ENCODE measurements around the gene TMEM167B. TPM values are rescaled to one million over a fixed set of nuclear protein-coding genes. Genes with fewer than 3 reads are reported as not detected.

Gene TMEM167B
- total and polyA plus RNA-seq, 4 donors: 5.4 to 15.4 (median 13.2) TPM

DNA sequence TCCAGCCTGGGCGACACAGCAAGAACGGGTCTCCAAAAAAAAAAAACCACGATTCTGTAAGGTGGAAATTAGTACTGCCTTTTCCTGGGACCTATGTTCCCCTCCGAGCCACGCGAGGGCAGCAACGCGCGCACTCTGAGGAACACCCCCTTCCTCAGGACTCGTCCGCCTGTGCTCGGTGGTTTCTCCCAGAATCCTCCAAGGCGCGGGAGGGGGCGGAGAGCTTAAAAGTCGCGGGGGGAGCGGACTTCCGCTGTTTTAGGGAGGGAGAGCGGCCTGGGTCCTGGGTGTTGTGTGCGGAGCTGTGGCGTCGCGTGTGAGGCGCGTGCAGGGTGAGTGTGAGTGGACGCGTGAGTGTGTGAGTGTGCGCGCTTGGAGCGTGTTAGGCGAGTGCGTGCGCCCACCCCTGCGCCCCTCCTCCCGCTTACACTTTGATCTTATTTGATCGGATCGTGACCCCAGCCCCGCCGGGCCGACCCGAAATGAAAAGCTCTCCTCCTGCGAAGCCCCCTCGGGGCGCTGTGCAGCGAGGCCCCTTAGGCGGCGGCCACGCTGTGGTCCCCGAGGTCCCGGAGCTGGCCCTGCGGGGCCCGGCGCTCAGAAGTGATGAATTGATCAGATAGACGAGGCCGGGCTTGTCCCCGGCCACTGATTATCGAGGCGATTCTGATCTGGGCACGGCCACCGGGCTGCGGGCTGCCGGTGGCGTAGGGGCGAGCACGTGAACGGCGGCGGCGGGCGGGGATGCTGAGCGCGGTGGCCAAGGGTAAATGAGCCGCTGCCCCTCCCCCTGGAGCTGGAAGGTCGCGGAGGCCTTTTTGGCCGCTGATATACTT, 9.6 kb downstream of the TMEM167B start:
- H3K36me3 ChIP-seq (ENCODE audit: control insufficient read depth in 4 of 4, insufficient read depth in 3 of 4, low read depth in 1 of 4, low read length in 3 of 4): peaks cover 0 to 7% (median 0%) of the 10 kb centered on the region in 4 donors
- peak overlapping the region; percentile 87 to 94 (median 94) for H3K4me3 ChIP-seq (ENCODE audit: low read depth in 1 of 3, low read length in 3 of 3)
- peak; percentile 93 for DNase-seq (ENCODE audit: low spot score)
- TF ChIP-seq SP1 (IDR thresholded peaks at IDR 0.05) (peak; percentile 81), FOXA1 (IDR thresholded peaks at IDR 0.05) (peak; percentile 74), RAD21 (IDR thresholded peaks at IDR 0.05) (peak; percentile 84 to 87), YY1 (IDR thresholded peaks at IDR 0.05) (peak; percentile 67), EGR1 (IDR thresholded peaks at IDR 0.05; ENCODE audit: low read depth in 2 of 2) (peak; percentile 87 to 89), HNF4G (IDR thresholded peaks at IDR 0.05) (peak; percentile 32), NR2F2 (IDR thresholded peaks at IDR 0.05) (peak; percentile 86), GABPA (IDR thresholded peaks at IDR 0.05 in 1 of 2, conservative IDR thresholded peaks at IDR 0.05 in 1 of 2) (peak; percentile 52 to 92), HNF4A (conservative IDR thresholded peaks at IDR 0.05) (peak; percentile 56 to 70), RXRA (IDR thresholded peaks at IDR 0.05) (peak; percentile 56 to 76), JUND (IDR thresholded peaks at IDR 0.05) (peak; percentile 46 to 53), FOXA2 (IDR thresholded peaks at IDR 0.05) (no peak), TAF1 (conservative IDR thresholded peaks at IDR 0.05) (peak; percentile 76)
- TF ChIP-seq, protein P1, sequence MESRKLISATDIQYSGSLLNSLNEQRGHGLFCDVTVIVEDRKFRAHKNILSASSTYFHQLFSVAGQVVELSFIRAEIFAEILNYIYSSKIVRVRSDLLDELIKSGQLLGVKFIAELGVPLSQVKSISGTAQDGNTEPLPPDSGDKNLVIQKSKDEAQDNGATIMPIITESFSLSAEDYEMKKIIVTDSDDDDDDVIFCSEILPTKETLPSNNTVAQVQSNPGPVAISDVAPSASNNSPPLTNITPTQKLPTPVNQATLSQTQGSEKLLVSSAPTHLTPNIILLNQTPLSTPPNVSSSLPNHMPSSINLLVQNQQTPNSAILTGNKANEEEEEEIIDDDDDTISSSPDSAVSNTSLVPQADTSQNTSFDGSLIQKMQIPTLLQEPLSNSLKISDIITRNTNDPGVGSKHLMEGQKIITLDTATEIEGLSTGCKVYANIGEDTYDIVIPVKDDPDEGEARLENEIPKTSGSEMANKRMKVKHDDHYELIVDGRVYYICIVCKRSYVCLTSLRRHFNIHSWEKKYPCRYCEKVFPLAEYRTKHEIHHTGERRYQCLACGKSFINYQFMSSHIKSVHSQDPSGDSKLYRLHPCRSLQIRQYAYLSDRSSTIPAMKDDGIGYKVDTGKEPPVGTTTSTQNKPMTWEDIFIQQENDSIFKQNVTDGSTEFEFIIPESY (IDR thresholded peaks at IDR 0.05): peak; percentile 80
- TF ChIP-seq, protein P2, sequence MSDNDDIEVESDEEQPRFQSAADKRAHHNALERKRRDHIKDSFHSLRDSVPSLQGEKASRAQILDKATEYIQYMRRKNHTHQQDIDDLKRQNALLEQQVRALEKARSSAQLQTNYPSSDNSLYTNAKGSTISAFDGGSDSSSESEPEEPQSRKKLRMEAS (IDR thresholded peaks at IDR 0.05): peak; percentile 91
- TF ChIP-seq, protein P3, sequence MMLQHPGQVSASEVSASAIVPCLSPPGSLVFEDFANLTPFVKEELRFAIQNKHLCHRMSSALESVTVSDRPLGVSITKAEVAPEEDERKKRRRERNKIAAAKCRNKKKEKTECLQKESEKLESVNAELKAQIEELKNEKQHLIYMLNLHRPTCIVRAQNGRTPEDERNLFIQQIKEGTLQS (IDR thresholded peaks at IDR 0.05): no peak
- TF ChIP-seq, protein P4, sequence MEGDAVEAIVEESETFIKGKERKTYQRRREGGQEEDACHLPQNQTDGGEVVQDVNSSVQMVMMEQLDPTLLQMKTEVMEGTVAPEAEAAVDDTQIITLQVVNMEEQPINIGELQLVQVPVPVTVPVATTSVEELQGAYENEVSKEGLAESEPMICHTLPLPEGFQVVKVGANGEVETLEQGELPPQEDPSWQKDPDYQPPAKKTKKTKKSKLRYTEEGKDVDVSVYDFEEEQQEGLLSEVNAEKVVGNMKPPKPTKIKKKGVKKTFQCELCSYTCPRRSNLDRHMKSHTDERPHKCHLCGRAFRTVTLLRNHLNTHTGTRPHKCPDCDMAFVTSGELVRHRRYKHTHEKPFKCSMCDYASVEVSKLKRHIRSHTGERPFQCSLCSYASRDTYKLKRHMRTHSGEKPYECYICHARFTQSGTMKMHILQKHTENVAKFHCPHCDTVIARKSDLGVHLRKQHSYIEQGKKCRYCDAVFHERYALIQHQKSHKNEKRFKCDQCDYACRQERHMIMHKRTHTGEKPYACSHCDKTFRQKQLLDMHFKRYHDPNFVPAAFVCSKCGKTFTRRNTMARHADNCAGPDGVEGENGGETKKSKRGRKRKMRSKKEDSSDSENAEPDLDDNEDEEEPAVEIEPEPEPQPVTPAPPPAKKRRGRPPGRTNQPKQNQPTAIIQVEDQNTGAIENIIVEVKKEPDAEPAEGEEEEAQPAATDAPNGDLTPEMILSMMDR (IDR thresholded peaks at IDR 0.05; ENCODE audit: low read depth, low read length, missing input control): peak; percentile 93
- TF ChIP-seq, protein P5, sequence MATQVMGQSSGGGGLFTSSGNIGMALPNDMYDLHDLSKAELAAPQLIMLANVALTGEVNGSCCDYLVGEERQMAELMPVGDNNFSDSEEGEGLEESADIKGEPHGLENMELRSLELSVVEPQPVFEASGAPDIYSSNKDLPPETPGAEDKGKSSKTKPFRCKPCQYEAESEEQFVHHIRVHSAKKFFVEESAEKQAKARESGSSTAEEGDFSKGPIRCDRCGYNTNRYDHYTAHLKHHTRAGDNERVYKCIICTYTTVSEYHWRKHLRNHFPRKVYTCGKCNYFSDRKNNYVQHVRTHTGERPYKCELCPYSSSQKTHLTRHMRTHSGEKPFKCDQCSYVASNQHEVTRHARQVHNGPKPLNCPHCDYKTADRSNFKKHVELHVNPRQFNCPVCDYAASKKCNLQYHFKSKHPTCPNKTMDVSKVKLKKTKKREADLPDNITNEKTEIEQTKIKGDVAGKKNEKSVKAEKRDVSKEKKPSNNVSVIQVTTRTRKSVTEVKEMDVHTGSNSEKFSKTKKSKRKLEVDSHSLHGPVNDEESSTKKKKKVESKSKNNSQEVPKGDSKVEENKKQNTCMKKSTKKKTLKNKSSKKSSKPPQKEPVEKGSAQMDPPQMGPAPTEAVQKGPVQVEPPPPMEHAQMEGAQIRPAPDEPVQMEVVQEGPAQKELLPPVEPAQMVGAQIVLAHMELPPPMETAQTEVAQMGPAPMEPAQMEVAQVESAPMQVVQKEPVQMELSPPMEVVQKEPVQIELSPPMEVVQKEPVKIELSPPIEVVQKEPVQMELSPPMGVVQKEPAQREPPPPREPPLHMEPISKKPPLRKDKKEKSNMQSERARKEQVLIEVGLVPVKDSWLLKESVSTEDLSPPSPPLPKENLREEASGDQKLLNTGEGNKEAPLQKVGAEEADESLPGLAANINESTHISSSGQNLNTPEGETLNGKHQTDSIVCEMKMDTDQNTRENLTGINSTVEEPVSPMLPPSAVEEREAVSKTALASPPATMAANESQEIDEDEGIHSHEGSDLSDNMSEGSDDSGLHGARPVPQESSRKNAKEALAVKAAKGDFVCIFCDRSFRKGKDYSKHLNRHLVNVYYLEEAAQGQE (IDR thresholded peaks at IDR 0.05): peak; percentile 90
- no peaks in the 10 kb centered on the region for H3K9me3 ChIP-seq (ENCODE audit: control insufficient read depth in 4 of 4, low read length in 3 of 4)
- peaks cover 0 to 4% (median 2%) of the 10 kb centered on the region in 4 donors for H3K4me1 ChIP-seq (ENCODE audit: control insufficient read depth in 4 of 4, insufficient read depth in 4 of 4, low read length in 3 of 4)
- H3K9ac ChIP-seq (ENCODE audit: low read depth in 1 of 2, low read length in 2 of 2): peak overlapping the region; percentile 88 to 94
- WGBS: under 1% methylated on average over 77 of the region's 77 CpGs
- no peaks in the 10 kb centered on the region for H3K27me3 ChIP-seq (ENCODE audit: control insufficient read depth in 4 of 4, insufficient read depth in 4 of 4, low read length in 3 of 4)
- peak overlapping the region; percentile 98 for H3K27ac ChIP-seq (ENCODE audit: low read depth in 1 of 2, low read length in 2 of 2)

Data from liver (tissue), 9 donors.